ENCODE data around the gene CCDC85C. TPM values are rescaled to one million over a fixed set of nuclear protein-coding genes. Genes with fewer than 3 reads are reported as not detected.

The CCDC85C gene
- total and polyA plus RNA-seq, 10 of the 15 experiments (the other 5 are each of a cell fraction or from before 2014, with no cell fraction given) = 0.03 to 3.6 (median 1.1) TPM

GRCh38 chr14:99527427-99528076 is 76.5 kb downstream of the CCDC85C start (continued):
- TF ChIP-seq ZNF592 (IDR thresholded peaks at IDR 0.05) = no peak
- TF ChIP-seq IKZF1 (conservative IDR thresholded peaks at IDR 0.05) = no peak
- no peak for TF ChIP-seq SMAD5 (IDR thresholded peaks at IDR 0.05; ENCODE audit: low read depth)
- no peak for TF ChIP-seq SKIL (IDR thresholded peaks at IDR 0.05; ENCODE audit: low read depth, poor library complexity, severe bottlenecking)
- no peak for TF ChIP-seq NBN (IDR thresholded peaks at IDR 0.05)
- no peak for TF ChIP-seq HCFC1 (IDR thresholded peaks at IDR 0.05; ENCODE audit: low read length)
- no peak for TF ChIP-seq ATF3 (IDR thresholded peaks at IDR 0.05; ENCODE audit: borderline replicate concordance, extremely low read depth, low read depth, low read length)
- no peak for TF ChIP-seq TCF12 (IDR thresholded peaks at IDR 0.05; ENCODE audit: low read depth, low read length)
- TF ChIP-seq RAD21 (IDR thresholded peaks at IDR 0.05; ENCODE audit: insufficient read depth, low read depth, low read length) = no peak
- TF ChIP-seq JUNB (IDR thresholded peaks at IDR 0.05) = no peak

Data from GM12878 (cell line).